Right lobe of liver (tissue), 4 donors: ENCODE measurements around the gene ZNF540.

Source experiments
- POLR2A ChIP-seq: fragments of 450-650 bp; IDR thresholded peaks from one replicate; pipeline ENCODE4 v1.6.1; 2017; ENCODE audit warnings: antibody characterized with exemption, mild to moderate bottlenecking
- TF ChIP-seq, protein P1 (sequence below), 4 donors: fragments of 200-600 bp in 3 of 4; fragments of 450-650 bp in 1 of 4; IDR thresholded peaks; one replicate each; pipeline versions ENCODE4 v1.5.1 to v1.8.0; 2016 to 2022; ENCODE audit warnings: antibody characterized with exemption in 4 of 4, mild to moderate bottlenecking in 2 of 4
- donor health status: DM: no; HTN: no; CAD: no.
- donor health status: DM: no; HTN: no; CAD: no.
- donor health status: DM: no; HTN: yes; CAD: no.

DNA sequence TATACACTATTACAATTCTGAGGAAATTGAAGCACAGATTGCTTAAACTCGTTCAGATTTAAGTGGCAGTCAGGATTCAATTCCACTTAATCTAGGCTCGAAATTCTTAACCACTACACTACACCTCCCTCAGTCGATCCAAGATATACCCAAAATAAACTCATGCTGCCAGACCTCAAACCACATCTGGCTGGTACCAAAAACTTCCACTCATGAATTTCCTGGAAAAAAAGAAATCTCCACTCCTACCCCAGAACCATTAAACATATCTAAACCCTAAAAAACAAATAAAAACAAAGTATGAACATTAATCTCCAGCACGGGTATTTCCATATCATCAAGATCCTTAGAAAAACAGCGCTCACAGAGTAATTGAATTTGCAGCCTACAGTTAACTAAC, 59.4 kb downstream of the ZNF540 start:
- TF ChIP-seq, protein P1, sequence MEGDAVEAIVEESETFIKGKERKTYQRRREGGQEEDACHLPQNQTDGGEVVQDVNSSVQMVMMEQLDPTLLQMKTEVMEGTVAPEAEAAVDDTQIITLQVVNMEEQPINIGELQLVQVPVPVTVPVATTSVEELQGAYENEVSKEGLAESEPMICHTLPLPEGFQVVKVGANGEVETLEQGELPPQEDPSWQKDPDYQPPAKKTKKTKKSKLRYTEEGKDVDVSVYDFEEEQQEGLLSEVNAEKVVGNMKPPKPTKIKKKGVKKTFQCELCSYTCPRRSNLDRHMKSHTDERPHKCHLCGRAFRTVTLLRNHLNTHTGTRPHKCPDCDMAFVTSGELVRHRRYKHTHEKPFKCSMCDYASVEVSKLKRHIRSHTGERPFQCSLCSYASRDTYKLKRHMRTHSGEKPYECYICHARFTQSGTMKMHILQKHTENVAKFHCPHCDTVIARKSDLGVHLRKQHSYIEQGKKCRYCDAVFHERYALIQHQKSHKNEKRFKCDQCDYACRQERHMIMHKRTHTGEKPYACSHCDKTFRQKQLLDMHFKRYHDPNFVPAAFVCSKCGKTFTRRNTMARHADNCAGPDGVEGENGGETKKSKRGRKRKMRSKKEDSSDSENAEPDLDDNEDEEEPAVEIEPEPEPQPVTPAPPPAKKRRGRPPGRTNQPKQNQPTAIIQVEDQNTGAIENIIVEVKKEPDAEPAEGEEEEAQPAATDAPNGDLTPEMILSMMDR (IDR thresholded peaks at IDR 0.05): no peak
- no peak for TF ChIP-seq POLR2A
